T-helper 22 cell (primary cell): ENCODE results near the gene KLF7.

Experiments used
- DNase-seq: peaks from one replicate; pipeline ENCODE4 v3.0.0-alpha.2; 2020; ENCODE audit warnings: low read depth

KLF7 gene

DNA sequence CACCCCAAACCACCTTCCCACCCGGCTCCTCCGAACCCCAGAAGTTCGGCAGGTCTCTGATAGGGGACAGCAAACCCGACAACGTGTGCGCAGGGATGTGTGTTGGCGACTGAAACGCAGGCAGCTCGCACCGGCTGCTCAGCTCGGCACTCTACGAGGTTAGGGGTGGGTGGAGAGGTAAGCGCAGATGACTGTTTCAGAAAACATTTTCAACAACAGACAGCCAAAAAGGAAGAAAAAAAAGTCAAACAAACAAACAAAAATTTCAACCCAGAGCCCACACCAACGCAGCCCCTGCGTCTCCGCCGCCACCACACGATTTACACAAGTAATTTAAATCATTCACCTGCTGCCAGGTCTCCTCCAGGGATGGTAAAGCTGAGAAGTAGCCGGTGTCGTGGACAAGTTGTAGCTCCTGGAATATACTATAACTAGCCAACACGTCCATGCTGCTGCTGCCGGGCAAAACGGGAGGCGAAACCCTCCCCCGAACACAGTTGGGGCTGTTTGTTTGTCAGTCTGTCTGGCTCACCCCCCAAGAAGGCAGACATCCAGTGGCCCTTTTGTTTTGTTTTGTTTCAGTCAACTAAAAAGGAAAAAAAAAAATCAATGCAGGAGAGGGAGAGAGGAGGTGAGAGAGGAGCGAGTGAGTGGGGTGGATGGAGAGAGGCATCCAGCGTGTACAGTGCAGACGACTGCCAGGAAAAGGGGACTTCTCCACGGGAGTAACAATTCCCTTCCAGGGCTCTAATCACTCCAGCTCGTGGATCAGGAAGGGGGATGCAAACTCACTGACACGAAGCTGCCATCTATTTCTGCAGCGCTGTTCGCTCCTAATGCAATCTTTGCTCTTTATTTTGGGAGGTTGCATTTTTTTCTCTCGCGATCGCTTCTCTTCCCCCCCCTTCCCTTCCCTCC is at the start of gene KLF7:
TSS of gene KLF7 (minus strand) at position 828 of the 918 bp plus-strand sequence. CDS start at position 448, 380 bp downstream.
- peak; percentile 28 for DNase-seq

DNA sequence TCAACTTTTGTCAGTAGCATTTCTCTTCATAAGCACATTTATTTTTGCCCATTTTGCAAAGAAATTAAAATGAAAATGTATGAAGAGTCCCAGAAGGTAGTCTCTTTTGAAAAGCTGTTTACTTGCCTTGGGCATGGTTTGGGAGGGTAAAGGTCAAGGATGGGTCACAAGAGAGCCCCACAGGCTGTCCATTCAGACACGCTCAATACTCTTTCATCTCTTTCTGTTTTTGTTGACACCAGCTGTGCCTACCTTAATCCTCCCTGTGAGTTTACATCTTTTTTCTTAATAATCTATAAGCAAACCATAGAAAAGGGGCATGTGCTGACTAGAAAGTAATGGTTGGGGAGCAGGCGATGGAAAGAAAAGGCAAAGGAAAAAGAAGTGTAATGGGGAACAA is 49.6 kb upstream of the KLF7 start:
- DNase-seq: no peak

DNA sequence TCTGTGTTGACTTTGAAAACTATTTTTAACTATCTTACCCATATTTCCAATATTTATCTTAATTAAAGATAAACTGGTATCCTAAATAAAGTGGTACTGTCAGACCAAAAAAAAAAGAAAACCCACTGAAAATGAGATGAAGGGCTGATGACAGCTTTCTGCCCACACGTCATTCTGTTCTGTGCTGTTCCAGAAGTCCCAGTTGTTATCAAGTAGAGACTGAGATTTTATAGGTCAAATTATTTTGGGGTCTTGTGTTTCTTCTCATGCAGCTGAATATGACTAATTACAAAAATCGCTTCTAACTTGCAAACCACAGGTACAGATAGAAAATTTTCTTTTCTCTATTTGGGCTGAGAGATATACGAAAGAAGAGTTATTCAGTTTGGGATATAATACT is 48.7 kb upstream of the KLF7 start:
- DNase-seq: no peak

DNA sequence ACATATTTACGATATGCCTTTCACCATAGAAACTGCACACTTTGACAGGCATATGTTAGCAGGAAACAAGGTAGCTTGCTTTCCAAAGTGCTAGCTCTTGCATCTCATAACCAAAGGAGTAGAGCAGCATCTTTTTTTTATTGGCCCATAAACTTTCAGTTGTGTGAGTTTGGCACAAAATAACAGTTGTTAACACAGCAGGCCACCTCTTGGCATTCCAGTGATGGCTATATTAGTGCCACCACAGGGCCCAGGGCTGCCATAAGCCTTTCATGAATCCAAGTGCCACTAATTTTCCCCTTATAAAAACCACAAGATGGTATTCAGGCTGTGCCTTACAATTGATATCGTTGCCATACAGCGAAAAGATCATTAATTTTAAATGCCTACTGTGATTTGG is 40.3 kb upstream of the KLF7 start:
- DNase-seq: no peak

DNA sequence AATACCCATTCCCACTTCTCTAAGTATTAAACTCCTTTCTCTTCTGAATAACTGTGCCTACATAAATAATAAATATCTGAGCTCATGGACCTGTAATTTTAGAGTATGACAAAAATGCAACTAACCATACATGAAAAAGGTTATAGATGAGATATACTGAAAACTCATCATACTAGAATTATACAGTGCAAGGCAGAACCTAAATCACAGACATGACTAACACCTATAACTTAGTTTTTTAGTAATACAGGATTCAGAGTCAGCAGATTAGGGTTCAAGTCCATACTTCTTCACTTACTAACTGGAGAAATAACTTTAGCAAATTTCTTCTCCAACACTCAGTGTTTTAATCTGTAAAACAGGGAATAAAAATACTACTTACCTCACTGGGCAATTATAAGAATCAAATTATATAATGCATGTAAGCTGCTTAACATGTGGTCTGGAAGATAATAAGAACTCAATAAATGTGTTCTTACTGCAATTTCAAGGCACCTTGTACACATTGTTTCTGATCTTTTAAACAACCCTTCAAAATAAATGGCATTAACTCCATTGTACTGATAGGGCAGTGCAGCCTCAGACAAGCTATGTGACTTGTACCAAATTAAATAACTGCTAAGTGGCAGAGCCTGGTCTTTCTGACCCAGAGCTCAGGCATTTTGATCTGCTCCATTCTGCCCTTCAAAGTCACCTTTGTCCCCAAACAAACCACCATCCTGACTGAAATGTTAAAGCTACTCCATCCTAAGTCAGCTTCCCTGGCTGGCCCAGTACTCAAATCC is 39.6 kb upstream of the KLF7 start:
- DNase-seq: no peak

DNA sequence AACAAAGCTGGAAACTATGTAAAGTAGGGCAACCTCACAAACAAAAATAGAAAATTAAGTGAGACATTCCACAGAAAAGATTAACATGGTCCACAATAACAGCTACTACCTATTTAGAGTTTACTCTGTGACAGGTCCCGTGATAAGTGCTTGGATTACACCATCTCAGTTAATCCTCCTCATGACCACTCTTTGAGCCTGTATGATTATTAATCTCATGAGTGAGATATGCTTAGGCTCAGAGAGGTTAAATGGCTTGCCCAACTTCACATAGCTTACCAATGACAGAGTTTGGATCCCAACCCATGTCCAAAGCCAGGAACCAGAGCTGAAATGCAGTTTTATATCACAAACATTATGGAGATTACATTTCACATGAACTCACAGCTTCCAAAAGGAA is 37.3 kb upstream of the KLF7 start:
- no peak for DNase-seq

DNA sequence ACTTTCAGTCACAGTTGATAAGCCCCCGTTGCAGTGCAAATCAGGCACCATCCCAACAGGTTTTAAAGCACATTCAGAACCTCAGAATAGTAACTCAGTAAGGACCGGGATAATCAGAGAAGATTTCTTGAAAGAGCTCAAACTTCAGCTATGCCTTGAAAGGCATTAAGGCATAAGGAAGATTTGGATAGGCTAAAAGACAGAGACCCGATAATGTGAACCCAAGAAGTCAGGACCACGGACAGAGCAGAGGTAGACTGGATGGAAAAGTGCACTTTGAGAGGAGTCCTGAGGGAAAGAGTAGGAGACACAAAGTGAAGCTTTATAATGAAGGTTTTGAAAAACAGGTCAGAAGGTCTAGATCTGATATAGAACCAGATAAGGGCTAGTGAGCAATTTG is 36.9 kb upstream of the KLF7 start:
- DNase-seq: no peak

DNA sequence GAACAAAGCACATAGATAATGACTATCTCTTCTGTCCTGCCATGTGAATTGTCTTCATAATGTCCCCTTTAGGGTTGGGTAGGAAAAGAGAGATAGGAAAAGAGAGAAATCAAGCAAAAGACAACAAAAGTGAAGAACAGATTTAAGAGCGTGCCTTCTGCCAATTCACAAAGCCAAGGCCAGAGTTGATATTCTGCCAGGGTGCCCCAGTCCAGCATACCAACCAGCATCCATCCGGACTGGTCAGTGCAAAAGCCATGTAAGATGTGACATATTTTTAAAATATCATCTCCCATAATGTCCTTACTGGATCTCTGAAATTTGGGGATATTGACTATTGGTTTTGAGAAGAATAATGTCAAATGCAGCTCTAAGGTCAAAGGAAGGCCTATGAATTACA is 35.7 kb upstream of the KLF7 start:
- DNase-seq: no peak

DNA sequence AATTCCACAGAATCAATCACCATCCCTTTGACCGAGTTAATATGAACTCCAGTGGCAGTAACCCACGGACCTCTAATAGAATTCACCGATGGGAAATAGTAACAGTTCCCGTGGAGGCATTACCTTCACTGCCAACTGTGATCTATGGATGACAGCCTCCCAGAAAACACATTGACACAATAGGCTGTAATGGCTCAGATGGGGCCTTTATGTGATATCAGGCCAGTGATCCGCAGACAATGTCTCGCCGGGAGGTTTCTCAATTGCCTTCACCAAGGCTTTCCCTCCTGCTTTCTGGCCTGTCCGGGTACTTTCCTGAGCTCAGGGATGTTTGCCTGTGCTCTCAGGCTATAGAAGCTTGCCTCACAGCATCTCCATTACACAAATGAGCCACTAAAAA is 34.4 kb upstream of the KLF7 start:
- DNase-seq: no peak

DNA sequence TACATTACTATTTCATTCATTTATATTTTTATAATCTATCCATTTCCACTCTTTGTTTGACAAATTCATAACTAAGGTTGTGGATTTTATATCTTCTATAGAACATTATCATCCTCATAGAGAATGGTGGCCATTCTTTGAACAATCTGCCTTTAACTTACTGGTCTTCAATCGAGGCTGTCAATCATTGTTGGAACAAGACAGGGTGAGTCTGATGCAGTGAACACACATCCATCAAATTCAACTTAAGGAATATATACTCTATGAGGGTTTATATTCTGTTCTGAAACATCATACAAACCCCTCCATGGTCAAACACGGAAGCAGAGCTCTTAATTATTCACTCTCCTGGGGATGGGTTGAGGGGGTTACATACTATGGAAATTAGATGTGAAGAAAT is 28.3 kb upstream of the KLF7 start:
- DNase-seq: no peak

DNA sequence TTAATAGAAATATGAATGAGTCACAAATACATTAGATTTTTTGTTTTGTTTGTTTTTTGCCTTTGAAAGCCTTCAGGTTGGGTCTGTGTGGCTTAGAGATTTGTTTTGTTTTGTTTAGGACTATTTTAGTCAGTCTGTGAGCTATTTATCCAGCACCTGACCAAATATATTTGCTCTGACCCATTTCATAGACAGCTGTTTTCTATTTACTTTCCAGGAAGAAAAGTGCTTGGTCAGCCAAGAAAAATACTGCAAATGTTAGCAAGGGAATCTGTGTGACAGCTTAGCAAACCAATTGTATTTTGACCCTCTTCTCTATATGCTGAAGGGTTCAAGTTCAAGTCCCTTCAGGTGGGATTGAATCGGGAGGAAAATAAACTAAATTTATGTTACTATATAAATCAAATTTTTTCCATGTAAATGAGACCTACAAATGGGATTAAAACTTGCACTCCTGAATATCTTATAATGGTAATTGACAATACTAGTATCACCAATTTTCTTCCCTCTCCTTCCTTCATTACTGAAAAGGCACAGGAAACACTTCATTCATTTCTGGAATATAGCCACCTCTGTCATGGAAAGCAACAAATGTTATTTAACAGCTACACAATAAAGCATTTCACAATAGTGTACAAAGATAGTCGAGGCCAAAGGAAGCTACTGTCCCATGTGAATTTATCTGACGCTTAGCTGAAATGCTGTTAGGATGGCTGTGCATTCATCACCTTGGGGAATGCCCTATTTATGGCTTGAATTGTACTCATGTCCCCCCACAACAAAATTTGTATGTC is 23.1 kb upstream of the KLF7 start:
- no peak for DNase-seq

DNA sequence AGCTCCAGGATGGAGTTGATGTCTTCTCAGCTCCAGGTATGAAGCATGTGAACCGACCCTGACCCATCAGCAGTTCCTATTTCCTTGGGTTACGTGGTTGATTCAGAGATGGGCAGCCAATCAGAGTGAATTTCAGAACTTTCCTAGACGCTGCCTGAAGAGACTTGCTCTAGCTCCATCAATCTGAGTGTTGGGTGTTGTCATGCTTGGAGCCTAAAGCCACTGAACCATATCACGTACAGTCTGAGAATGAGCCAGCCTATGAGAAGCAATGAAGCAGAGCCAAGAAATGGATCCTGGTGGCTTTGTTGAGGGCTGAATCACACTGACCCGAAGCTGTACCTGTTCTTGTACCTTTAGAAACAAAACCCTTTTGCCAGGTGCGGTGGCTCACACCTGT is 19.6 kb upstream of the KLF7 start:
- DNase-seq: no peak

DNA sequence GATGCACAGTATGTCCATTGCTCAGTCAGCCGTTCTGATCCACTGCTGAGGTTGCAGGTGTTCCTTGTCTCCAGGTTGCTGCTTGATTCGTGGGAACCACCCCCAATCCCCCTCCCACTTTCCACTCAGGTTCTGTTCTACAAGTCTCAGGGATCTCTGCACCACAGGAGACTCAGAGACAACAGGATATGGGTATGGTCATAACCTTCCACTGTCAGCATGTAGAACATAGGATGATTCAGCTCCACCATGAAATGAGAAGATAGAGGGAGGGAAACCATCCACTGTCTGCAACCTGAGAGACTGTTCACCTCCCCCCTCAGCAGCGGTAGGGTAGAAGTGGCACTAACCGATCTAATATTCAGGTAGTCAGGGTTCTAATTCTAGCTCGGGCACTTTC is 19.0 kb upstream of the KLF7 start:
- no peak for DNase-seq

DNA sequence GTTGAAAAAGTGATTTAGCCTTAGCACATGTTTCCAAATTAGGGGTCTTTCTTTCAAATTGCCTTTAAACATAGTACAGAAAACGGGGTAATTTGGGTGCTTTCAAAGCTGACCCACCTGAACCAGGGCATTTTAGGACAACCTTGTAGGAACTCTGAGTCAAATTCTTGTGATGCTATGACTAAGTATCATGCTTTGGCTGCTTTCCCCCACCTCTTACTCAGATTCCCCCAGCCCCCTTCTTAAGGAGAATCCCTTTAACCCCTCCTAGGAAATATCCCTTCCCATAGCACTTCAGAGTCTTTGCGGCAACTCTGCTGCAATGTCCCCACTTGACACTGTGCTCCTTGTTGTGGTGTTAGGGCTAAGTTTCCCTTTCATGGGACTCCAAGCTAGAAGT is 18.6 kb upstream of the KLF7 start:
- DNase-seq: no peak

DNA sequence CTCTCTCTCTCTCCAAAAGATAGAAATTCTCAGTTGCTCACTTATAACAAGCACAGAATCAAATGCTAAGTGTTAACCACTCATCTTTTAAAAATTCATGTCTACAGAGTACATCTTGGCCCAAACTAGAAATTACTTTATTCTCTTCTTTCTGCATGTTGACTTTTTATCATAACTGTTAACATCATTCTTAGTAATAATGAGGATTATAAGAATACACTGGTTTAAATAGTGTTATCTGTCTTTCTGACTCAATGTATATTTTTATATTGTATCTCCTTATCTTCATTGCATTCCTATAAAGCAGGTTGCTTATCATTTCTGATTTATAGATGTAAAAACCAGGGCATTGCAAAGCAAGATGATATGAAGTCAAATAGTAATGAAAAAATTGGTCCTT is 17.8 kb upstream of the KLF7 start:
- no peak for DNase-seq

DNA sequence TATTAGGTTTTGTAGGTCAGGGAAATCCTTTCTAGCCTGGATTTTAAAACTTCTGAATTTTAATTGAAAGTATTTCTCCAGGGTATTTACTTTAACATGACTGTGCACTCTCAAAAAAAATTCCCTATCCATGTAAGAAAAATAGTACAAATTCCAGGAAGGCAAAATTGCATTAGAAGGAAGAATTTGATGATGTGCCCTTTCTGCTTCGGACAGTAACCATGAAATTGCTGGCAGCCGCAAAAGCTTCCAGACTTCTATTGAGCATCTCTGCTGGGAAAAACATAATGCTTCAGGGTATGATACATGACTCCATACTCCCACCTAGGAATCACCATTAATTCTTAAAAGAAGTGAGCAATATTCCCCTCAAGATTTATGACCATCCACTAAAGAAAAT is 17.2 kb upstream of the KLF7 start:
- DNase-seq: no peak

DNA sequence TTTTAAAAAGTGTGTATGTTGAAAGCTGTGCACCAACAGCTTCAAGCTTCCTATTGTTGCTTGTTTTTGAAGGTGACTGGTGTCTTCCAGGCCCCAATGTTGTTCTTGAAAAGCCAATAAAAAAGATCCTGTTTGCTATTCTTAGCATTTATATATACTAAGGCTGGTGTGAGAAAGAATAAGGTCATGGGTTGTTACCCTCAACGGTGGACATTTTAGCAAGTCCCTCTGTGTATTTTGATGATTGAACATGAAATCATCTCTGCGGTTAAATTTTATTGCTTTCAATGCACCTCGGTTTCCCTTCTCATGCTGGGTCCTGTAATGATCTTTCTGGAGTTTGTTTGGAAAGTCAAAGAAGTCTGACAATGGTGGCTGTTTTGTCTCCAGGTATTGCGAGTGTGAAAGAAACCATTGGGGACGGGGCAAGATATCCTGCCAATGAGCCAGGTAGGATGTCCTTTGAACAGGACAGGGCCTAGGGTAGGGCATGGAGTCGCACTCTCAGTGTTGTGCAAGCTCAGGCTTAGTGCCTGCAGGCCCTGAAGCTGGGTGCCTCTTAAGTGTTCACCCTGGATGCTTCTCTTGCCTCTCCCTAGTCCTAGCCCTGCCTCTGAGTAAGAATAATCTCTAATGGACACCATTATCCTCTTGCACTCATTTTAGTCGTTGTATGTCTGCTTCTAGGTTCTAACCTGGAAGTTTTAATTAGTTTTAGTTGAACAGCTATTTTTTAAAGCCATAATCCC is 16.0 kb upstream of the KLF7 start:
- DNase-seq: no peak

DNA sequence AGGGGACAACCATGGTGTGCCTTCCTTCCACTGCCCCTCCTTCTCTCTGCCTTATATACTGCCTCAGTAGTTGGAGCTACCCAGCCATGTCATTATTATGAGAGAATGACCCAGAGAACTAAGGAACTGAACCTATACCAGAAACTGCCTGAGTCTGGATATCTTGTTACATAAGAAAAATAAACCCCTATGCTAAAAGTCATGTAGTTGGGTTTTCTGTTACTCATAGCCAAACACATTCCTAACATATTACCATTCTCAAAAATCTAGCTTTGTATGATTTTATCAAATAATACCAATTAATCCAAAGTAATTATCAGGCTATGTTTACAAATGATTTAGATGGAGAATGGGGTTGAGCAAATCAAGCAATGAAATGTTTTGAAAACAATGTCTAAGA is 15.0 kb upstream of the KLF7 start:
- no peak for DNase-seq

DNA sequence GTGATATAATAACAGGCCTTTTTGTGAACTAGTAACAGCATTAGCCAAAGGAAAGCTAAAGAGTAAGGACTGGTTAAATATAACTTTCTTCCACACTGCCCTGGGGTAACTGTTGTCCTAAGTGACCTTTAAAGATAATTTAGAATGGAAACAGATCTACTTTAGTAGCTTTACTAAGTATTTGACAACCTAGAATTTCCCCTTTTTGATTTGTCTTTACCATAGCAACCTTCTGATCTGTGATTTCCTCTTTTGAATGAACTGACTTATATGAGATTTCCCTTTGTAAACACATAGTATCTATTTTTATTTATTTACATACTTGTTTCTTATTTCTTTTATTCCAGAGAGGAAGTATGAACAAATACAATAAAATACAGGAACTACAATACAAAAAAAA is 10.5 kb upstream of the KLF7 start:
- DNase-seq: no peak

DNA sequence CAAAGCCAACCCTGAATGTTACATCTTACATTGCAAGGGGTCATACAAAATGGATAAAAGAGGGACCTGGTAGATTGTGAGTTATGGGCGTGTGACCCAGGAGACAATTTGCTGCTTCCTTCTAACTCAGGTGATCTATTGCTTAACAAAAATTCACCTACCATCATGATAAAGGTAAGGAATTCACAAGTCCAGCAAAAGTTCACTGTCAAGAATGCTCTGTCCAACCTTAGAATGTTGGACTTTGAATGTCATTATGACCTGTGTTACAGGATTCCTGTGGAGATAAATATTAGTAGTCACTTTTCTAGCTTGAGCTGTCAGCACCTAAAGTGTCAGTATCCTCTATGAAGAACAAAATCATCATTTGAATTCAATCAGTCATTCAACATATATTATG is 7.9 kb upstream of the KLF7 start:
- no peak for DNase-seq

DNA sequence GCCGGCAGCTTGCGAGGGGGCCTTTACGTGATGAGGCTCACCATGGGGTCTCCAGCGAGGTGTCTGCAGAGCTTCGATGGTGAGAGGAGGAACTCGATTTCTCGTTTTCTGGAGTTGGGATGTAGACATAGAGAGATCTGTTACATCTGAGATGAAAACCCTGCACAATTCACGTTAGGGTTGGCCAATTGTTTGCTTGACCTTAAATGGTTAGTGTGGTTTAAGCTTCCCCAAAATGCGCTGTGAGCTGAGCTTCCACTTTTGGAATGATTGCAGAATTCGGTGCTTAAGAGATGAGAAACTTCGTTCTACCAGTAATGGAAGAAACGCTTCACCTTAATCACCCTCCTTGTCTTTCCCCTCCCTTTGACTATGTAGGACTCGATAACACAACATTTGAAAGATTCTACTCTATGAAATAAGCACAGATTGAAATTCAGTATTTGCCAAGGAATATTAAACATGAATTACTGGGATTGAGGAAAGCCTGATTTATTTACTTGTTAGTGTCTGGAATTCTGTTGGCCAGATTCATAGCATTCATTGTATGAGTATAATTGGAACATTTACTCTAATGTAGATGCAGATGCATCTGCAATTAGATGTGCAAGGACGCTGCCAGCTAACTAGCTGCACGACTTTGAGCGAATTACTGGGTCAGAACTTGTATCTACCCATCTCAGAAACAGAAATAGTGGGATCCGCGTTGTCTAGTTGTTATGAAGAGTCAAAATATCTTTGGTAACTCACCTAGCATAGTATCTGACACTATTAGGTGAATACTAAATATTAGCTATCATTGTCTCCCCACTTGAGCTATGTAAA is 1.6 kb upstream of the KLF7 start:
- no peak for DNase-seq
